Activated gamma-delta T cell treated with anti-CD3 and anti-CD28 coated beads, Interleukin-2, amount 50 U/mL, for 16 hours (primary cell): ENCODE data around the gene ROR2.

Source experiments
- DNase-seq: peaks from one replicate; pipeline ENCODE4 v3.0.0-alpha.2; 2020; ENCODE audit warnings: low read depth

ROR2 gene

DNA sequence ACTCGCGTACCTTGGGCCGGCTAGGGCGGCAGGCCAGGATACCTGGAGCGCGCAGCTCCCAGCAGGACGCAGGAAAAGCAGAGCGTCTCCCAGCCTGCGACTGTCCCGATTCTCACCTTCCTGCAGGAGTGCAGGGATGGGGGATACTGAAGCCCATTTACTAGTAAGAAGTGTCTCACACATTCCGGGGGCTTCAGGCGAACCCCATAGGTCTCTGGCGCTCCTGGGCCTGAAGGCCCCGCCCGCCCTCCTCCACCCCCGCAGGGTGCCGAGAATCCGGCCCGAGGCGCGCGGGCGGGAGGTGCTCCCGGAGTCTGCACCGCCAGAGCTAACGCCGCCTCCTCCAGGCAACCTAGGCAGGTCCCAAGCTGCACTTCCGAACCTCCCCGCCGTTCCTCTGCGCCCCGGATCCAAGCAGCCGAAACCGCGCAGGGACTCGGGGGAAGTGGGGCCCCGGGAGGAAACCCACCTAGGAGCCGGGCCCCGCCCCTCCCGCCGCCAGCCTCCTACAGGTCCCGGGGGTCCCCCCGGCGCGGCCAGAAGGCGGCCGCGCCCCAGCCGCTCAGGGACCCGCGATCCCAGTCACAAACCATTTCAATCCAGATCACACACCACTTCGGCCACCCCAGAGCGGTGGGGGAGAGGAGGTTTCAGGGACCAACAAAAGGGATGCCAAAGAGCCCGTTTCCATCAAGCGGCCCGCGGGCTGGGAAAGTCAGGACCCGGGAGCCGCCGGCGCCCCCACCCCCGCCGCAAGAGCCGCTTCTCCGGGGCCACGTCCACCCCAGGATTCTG is 1.2 kb downstream of the ROR2 start:
- DNase-seq = no peak

DNA sequence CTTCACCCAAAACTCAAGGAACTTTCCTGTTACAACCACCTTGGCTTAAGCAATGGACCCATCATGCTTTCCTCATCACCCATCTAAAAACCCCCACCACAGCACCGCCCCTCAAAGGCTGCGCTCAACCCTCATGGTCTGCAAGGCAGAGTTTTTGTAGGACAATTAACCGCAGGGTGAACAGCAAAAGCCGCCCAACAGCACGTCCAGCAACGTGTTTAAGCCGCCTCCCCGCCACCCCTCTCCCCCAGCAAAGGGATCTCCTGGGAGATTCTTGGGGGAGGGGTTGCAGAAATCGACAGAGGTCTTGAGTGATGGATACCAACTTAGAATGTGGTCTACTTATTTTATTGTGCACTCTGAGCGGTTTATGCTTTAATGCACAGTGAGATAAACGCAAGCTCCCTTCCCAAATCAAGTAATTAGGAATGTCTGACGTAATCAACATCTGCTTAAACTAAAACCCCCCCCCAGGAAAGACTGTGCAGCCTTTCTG is 1.9 kb downstream of the ROR2 start:
- DNase-seq = no peak

DNA sequence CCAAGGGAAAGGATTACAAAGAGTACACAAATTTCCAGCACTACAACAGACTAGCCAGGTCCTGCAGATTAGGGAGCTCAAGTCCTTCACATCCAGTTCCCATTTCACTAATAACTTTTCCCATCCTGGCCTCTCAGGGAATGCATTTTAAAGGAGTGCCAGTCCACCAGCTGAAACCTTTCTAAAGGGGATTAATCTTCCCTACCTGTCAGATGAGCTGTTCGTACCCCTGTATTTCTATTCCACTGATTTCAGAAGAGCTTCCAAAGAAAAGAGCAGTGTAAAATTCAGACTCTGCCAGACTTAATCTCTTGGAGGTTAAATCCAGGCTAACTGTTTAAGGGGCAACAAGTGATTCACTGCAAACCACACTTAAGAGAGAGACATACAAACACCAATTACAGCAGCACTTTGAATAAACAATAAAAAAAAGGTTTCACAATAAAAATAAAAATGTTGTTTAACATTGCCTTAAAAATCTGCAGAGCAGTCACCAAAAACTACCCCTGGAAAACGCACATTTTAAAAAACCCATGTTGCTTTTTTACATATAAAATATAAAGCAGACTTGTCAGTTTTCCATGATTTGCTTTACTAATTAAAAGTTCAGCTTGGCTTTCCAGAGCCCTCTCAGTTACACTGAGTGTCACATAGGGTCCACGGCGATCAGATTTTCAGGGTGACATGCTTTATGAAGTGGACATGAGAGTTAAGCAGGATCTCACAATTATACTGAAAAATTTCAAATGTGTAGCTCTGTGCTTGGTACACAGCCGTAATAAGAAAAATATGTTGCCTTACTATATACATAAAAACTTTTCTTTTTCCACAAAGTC is 3.2 kb downstream of the ROR2 start:
- no peak for DNase-seq

DNA sequence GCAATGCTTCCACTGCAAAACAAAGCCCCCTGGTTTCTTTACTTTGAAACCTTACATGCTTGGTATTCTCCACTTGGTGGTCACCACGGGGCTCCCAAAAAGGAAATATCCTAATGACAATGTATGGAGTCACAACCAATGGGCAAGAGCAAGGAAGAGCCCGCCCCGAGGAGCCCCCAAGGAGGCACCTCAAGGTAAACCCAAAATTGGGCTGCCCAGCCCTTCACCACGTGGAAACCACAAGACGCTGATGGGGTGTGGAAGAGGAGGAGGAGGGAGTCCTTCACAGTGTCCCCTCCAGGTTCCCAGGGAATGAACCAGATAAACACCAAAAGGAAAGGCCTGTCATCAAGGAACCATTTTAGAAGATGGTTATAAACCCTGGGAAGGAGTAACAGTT is 3.8 kb downstream of the ROR2 start:
- DNase-seq = no peak

DNA sequence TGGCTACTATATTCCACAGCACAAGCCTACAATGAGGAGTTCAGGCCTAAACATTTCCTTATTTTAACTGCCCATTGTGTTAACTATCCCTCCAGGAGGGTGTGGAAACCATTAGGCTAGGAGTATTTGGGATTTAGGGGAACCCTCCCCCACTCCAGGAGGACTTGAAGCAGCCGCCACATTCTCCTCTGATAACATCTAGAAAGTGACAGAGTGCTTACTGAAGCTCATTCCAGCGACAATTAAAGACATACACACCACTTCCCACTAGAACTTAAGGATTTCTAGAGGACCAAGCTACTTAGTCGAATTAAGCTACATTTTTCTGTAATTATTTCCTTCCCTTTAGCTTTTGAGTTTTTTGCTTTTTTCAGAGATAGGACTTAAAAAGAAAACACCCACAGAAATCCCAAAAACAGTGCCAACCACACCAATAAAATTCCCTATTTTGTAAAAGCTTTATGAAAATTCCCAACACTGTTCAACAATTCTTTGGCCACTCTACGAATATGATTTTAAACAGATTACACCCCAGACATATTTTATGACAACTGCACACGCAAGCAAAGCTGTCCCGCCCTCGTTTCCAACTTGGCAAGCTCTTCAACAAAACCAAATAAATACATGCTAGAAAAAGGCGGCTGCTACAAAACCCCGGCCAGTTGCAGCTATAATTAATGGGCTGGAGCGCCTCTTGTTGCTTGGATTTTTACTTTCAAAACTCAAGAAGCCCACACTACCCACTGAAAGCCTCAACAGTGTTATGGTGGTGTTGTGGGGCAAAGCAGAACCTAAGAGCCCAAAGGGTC is 4.5 kb downstream of the ROR2 start:
- DNase-seq = no peak

DNA sequence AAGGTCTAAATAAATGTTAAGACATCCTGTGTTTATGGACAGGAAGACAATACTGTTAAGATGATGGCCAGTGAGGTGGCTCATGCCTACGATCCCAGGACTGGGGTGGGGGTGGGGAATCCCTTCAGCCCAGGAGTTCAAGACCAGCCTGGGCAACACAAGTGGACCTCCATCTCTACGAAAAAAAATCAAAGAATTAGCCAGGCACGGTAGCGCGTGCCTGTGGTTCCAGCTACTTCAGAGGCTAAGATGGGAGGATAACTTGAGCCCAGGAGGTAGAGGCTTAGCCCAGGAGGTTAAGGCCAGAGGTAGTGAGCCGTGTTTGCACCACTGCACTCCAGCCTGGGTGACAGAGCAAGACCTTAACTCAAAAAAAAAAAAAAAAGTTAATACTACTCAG is 5.3 kb downstream of the ROR2 start:
- no peak for DNase-seq

DNA sequence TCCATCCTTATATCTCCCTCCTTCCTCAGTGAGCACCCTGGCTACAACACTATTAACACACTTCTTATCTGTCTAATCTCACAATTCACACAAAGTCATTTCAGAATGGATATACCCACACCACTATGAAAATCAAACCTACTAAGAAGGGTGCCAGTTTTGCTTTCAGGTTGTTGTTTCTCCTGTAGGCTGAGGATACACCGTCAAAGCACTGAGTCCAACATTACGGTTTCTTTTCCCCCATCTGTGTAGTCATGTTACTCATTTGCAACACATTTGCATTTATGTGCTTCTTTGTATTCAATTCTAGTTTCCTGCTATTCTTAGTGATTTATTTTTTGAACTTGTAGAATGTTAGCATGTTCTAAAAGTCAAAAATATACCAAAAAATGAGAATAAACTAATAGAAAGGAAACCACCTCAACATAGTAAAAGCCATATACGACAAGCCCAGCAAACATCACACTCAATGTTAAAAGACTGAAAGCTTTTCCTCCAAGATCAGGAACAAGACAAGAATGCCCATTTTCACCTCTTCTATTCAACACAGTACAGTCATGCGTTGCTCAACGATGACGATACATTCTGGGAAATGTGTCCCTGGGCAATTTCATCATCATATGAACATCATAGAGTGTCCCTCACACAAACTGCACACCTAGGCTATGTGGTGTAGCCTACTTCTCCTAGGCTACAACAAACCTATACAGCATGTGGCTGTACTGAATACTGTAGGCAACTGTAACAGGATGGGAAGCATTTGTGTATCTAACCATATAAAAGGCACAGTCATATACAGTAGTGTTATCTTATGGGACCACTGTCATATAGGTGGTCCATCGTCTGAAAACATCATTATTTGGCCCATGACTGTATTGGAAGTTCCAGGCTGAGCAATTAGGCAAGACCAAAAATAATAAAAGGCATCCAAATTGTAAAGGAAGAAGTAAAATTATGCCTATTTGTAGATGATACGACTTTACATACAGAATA is 6.3 kb downstream of the ROR2 start:
- DNase-seq = no peak

DNA sequence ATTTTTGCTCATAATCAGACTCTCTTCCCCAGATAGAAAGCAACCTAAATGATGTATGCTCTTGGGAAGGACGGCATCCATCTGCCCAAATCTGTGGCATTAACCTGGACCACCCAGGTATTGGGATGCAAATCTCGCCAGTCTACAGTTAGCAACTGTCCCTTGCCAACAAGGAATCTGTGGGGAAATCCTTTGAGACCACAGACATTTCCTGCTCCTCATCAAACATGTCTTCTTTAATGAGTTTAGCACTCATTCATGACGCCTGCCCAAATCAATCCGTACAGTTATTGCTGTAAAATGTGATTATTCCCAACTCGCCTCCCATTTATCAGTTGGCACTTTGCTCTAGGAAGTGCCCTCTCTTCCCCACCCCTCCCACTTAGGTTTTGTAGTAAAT is 7.8 kb downstream of the ROR2 start:
- DNase-seq = no peak

DNA sequence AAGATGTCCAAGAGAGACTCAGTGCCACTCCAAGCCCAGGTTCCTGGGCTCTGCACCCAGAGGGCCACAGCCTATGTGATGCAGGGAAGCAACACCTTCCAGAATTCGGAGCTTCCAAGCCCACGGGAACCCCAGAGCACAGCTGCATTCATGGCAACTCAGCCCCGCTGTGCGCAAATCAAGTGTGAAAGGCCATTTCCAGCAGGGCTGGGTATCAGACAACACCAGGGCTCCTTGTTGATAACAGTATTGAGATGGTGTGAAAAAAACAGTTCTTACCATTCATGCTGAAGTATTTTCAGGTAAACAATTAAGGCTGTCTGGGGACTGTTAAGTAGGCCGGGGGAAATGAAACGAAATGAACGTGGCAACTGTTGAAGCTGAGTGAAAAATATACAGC is 10.1 kb downstream of the ROR2 start:
- no peak for DNase-seq

DNA sequence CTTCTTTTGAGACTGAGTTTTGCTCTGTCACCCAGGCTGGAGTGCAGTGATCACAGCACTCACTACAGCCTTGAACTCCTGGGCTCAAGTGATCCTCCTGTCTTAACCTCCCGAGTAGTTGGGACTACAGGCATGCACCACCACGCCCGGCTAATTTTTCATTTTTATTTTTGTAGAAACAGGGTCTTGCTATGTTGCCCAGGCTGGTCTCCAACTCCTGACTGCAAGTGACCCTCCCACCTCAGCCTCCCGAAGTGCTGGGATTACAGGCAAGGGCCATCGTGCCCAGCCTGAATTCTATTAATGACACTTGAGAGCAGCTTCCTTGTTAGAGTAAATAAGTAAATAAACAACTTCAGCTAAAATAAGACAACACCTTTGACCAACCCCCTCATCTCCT is 12.3 kb downstream of the ROR2 start:
- DNase-seq = no peak

DNA sequence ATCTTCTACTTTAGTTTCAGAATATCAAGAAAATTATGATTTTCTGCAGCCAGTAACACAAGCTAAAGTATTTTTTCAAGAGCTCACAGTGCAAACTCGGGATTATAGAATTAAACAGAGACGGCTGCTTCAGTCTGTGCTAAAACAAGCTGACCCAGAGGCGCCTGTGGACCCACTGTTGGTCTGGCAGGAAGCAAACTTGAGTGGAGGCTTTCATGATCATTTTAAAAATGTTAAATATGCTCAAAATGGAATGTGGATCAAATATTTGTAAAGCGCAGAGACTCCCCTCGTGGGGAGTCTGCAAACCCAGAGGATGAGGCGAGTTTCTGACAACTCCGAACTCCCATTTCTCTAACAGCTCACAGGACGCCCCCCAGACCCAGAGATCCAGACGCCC is 13.0 kb downstream of the ROR2 start:
- DNase-seq = no peak

DNA sequence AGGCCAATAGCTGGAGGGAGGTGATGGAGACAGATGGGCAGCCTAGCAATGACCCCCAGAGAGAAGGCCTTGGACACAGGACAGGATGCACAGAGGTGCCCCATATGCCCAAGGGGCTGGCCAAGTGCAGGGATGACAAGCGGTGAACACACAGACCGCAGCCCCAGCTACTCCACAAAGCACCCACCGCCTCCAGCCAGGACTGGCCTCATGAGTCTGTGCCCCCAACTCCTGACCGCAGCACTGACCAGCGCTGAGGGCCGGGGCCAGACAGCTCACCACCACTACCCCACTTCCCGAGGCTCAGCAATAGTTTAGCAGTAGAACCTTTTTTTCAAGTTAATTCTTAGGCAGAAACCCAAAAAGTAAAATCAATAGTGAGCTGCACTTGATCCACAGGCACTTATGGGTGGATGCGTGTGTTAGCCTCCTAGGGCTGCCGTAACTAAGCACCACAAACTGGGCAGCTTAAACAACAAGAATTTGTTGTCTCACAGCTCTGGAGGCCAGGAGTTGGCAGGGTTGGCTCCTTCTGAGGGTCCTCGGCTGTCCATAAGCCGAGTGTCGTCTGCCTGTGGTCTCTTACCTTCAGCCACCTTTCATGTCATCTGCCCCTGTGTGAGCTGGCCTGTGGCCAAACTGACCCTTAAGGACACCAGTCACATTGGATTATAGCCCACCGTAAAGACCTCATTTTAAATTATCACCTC is 14.1 kb downstream of the ROR2 start:
- DNase-seq = no peak

DNA sequence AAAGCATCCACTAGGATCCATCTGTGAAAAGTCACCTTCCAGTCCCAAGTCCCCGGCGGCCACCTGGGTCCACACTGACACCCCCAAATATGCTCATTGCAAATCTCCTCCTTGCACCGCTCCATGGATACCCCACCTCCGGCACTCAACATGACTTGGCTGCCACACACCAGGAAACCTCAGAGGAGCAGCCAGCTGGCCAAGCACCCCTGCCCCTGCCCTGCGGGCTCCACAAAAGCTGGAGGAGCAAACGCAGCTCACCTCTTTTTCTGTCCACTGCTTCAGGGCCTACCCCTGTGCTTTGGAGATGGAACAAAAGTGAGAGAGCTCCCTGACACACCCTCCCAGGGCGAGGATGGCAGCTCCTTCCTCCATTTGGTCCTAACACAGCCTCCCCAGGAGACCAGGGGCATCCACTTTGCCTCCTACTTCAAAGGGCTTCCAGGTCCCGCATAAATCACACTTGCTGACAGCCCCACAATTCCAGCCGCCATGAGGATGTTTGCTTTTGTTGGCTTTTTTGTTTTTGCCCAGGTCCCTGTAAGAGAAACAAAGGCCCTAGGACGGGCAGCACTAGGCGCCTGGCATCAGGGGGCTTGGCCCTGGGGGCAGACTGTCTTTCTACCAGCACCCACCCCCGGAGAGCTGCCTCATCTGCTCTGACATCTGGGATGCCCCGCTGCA is 14.8 kb downstream of the ROR2 start:
- no peak for DNase-seq

DNA sequence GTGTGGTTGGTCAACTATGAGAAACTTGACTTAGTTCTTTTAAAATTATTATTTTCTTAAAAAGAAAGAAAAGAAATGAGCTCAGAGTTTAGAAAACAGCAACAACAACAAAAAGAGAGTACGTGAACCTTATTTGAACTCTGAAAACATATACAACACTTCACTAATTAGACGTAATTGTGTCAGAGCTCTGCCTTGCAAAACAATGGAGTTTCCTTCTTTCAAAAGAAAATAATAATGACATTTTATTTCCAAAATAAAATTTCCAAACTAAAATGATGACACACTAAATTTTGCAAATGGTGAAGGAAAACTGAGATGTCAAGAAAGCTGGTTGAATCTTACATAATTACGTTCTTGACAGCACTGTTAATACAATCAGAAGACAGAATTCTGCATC is 15.4 kb downstream of the ROR2 start:
- DNase-seq = no peak

DNA sequence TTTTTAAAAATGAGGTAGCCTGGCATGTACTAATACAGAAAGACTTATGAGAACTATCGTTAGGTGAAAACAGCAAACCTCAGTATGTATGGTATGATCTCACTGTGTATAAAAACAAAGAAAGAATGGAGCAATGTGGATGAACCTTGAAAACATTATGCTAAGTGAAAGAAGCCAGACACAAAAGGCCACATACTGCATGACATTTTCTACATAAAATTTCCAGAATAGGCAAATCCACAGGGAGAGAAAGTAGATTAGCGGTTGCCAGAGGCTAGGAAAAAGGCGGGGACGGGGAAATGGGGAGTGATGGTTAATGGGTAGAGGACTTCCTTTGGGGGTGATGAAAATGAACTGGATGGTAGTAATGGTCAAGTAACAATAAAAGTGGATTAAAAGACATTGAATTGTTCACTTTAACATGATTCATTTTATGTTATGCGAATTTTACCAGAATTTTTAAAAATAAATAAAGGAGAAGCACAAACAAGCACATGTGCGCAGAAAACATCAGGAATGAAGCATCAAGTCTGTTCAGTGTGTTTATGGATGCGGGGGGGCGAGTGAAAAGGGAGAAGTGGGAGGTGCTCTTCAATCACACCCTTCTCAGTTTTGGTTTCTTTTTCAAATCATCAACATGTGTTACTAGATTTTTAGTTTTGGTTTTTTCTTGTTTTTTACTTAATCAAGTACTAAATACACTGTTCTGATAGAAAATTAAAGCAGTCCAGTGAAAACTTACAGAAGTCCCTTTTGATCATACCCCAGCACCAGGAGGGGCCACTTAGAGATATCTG is 16.3 kb downstream of the ROR2 start:
- no peak for DNase-seq

DNA sequence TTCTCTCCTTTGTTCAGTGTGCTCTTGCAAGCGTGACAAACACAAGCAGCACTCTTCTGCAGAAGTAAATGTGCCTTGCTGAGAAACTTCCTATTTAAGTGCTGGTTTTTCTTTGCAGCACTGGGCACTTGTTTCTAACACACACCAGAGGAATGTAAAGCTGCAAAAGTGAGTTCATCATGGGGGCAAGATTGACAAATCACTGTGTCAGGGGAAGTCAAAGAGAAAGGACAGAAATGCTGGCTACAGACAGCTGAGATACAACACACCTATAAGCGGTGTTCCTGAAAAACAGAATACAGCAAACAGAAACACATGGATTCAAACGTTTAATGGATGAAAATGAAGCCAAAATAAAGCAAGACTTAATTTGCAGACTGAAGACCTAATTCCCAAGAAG is 19.6 kb downstream of the ROR2 start:
- no peak for DNase-seq

DNA sequence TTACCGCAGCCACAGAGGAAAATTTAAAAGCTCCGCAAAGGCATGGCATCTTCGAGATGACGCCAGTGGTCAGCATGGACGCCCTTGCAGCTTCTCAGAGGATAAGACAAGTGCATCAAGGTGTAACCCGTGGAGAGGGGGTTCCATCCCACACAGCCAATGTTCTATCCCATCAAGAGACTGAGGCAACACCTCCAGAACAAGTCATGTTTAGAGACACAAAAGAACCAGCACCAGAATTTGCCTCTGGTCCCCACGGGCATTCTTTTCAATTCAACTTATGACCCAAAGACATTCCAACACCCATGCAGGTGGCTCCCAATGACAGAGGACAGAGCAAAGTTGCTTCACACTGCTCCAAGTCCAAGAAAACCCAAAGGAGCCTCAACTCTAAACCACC is 20.7 kb downstream of the ROR2 start:
- no peak for DNase-seq

DNA sequence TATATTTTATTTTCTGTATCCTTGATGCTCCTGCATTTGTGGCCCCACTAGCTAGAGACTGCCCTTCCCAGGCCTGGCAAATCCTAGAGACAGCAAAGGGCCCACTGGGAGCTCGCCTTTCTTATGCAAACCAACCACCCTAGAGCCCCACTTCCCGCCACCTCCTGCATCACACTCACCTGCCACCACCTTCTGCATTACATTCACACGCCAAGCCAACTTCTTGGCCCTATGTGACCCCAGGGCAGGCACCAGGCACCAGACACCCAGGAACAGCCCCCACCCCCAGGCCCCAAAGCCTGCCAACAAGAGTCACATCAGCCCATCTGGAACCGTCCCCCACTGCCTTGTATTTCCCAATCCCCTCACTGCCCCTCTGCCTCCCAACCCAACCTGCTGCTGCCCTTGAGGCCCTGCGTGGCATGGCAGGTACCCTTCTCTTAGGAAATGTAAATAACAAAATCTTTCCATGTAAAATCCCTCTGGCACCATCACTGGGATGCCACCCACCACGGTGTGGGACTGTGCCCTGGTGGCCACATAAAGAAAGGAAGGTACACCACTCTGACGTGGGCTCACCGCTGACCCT is 22.0 kb downstream of the ROR2 start:
- no peak for DNase-seq

DNA sequence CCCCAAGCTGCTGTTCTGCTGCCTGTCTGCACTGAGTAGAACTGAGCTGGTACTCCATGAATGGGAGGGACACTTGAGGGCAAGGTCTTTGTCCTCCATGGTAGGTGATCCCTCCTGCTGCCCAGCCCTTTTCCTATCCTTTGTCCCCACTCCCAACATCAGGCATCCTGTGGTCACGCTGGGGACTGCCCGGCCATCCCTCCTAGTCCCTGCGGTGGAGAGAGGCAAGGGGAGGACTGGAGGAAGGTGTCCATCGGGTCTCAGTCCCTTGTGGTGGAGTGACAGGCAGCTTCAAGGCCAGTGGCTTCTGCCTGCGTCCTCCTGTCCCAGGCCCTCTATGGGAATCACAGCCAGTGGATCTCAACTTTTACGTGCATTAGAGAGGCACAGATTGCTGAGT is 25.9 kb downstream of the ROR2 start:
- no peak for DNase-seq
